Measurements from ENCODE around the gene BANF2.

GRCh38 chr20:17751640-17752039, 51.9 kb downstream of the BANF2 start:
- TF ChIP-seq POLR2AphosphoS5 (IDR thresholded peaks at IDR 0.05) (no peak), CTCF (IDR thresholded peaks at IDR 0.05) (no peak), POLR2A (IDR thresholded peaks at IDR 0.05; ENCODE audit: low read depth) (no peak)
